Hepatic stellate cell (primary cell): ENCODE data around the gene ZDHHC14.
"Not testable (repeated sequence)": the region's sequence is repeated elsewhere in the genome, so short reads cannot be mapped to it uniquely, and the experiment has no call there.

ENCODE experiments used
- DNase-seq: peaks from one replicate; pipeline ENCODE4 v3.0.0; 2011; ENCODE audit warnings: low spot score

The ZDHHC14 gene

DNA sequence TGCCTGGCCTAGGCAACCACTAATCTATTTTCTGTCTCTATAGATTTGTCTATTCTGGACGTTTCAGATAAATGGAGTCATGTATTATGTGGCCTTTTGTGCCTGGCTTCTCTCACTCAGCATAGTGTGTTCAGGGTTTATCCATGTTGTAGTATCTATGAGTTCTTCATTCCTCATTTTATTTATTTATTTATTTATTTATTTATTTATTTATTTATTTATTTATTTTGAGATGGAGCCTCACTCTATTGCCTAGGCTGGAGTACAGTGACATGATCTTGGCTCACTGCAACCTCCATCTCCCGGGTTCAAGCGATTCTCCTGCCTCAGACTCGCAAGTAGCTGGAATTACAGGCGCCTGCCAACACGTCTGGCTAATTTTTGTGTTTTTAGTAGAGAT is 86.3 kb downstream of the ZDHHC14 start:
- DNase-seq = not testable (repeated sequence)

DNA sequence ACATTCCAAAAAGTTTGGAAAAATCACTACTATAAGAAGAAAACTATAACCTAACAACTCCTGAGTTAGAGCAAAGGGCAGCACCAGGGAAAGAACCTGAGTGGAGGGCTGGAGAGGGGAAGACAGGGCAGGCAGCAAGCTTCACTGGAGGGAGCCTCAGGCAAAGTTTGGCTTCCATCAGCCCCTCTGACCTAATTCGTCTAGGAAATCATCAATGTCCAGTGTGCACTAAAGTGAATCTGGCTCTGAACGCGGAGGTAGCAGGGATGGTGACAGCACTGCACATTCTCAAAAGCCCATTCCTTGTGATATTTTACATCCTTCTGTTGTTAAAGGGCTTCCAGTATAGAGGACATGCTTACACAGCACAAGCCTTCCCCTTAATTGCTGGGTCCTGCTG is 87.1 kb downstream of the ZDHHC14 start:
- no peak for DNase-seq

DNA sequence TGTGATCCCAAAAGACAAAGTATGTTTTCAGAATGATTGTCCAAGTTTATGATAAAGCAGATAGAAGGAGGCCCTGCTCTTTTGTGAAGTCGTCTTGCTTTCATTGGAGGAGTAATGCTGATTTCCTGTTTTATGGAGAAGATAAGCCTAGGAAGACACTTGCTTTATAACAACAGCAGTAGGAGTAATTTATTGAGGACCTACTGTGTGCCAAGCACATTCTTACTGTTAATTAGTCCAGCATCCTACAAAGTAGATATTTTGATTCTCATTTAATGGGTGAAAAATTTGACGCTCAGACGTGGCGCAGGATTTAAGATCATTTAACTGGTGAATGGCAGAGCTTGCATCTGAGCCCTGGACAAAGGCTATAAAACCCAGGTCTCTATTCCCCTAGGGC is 87.6 kb downstream of the ZDHHC14 start:
- no peak for DNase-seq

DNA sequence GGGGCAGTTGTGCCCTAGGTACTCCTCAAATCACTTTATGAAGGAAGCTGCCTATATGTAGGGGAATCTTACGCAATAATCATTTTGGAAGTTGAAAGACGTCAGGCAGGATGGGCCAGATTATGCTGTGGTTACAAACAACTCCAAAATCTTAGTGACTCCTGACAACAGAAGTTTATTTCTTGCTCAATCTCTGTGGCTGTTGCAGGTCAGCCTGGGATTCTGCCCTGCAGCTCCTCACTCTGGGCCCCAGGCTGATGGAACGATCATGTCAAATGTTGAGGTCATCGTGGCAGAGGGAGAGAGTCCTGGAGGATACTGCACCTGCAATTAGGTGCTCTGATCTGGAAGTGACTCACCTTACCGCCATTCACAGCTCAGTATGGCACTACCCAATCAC is 88.4 kb downstream of the ZDHHC14 start:
- no peak for DNase-seq

DNA sequence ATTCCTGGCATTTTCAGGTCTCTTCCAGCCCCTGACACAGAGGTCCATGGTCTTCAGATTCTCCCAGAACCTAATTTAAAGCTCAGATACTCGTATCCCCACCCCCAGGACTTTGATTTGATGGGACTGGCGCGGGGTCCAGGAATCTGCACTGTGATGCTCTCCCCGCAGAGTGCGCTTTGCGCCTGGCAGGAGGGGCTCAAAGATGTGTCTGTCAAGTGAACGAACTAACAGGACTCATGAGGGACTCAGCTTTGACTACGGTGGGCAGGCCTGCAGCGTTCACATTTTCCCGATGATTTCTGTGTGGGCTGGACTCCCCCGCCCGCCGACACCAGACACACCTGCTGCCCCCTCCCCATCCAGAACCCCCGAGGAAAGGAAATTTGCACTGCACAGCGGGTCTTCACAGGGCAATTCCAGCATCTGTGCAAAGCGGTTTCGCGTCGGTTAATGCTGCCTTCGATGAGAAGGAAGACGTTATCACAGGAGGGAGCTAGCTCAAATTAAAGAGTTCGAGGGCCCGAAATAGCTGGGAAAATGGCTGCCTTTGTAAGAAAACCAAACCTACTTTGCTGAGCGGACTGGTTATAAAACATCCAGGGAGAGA is 90.2 kb downstream of the ZDHHC14 start:
- no peak for DNase-seq

DNA sequence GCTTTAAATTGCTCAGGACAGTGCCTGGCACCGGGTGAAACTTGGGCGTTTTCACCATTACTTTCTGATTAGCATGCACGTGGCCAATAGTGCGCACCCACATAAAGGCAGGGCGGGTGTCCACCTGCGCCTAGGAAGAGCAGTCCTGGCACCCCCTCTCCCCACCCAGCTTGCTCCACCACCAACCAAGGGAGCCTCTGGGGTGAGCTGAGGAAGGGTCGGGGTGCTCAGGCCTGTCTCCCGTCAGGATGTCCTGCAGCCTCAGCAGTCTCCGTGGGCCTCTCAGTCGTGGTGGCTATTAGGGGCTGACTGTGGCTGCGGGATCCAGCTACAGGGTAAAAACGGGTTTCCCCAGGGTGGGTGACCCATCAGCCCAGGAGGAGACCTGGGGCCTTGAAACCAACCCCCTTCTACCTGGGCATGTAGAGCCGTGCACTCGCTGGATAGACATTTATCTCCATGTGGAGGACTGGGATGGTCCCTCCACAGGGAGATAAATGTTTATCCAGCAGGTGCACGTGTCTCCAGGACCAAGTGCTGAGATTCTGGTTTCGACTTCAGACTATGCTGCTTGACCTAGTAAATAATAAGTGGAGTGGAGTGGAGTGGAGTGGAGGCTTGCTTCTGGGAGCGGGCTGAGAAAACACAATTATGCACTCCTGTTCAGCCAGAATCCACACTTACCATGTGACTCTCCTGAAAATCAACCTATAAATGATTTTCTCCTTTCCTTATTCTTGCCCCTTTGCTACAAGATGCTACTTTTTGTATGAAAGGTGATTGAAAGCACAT is 91.1 kb downstream of the ZDHHC14 start:
- DNase-seq = no peak

DNA sequence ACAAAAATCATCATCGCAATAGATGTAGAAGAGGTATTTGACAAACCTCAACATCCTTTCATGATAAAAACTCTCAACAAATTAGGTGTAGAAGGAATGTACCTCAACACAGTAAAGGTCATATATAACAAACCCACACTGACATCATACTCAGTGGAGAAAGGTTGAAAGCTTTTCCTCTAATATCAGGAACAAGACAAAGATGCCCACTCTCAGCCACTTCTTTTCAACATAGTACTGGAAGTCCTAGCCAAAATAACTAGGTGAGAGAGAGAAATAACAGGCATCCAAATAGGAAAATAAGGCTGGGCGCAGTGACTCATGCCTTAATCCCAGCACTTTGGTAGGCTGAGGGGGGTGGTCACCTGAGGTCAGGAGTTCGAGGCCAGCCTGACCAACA is 95.8 kb downstream of the ZDHHC14 start:
- no peak for DNase-seq

DNA sequence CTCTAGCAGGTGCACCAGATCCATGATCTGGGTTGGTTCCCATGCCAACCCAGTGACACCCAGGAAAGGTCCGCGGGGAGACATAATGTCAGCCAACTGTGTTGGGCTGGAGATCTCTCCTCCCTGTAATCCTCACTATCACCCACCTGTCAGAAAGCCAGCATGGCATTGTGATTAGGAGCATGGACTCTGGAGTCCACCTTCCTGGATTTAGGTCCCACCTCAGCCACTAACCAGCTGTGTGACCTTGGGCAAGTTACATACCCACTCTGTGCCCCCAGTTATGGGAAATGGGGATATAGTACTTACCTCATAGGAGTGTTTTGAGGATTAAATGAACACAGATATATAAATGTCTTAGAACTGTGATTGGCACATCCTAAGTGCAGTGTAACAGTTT is 97.9 kb downstream of the ZDHHC14 start:
- no peak for DNase-seq

DNA sequence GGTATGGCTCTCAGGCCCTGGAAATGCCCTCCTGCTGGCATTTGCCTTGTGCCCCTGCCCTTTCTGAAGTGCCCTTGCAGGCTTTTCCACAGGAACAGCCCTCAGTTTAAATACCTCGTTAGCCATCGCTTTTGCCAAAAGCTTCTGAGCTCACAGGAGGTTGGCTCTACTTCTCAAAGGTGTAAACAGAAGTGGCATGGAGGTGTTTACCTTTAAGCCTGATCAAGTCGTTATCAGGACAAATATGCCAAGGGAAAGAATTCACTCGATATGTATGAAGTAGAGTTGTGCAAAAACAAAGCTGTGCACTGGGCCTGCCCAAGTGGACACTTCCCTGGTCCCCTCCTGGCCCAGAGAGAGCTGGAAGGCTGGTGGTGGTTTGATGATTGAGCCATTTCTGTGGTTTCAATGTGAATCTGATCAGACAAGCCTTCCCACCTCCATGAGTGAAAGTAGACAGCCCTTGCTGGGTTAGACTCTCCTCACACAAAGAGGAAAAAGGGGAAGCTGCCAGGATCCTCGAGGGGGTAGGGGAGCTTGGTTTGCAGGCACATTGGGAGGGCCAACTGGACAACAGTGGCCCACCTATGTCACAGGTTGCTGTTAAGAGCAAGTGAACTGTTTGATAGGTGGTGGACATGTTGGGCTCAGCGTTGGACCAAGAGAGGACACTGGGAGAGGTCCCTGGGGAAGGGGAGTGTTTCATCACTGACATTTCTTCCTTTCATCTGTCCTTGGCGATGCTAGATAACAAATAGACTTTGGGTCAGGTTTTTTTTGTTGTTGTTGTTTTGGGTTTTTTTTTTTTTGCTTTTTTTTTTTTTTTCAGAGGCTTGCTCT is 98.7 kb downstream of the ZDHHC14 start:
- no peak for DNase-seq

DNA sequence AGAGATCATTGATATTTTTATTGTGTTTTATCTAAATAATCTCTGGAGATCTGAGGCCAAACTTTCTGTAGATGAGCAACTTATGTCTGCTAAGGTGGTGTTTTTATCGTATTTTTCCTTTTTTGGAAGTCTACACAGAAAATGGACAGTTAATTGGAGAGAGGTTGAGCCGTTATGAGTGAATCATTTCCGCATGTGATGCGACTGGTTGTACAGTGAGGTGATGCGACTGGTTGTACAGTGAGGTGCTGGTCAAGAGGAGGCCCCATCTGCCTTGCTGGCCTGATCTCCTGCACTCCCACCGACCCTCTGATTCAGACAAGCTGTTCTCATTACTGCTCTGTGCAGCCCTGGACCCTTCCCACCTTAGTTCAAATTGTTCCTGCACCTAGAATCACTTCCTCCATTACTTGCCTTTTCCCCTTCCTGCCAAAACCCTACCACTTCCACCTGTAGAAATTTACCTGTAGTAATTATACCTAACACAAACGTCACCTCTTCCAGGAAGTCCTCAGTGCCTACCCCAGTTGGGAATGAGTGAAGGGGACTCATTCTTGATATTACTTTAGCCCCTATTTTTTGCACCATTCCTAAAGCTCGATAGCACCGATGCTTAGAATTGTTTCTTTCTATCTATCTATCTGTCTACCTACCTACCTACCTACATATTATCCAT is 100.3 kb downstream of the ZDHHC14 start:
- no peak for DNase-seq

DNA sequence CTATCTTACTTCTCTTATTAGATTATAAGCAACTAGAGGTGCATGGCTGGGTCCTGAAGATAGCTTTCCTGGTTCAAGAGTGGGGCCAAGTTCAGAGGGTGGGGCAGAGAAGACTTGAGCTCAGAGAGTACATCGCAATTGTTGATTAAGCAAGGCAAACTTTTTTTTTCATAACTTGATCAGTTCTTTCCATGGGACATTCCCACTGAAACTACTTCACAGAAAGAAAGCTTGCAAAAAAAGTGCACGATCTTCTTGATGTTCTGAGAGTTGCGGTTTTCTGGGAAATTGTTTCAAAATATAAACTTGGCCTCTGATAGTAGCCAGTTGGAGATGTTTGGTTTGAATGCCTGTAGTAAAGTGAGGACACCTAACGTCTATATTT is 100.9 kb downstream of the ZDHHC14 start:
- no peak for DNase-seq

DNA sequence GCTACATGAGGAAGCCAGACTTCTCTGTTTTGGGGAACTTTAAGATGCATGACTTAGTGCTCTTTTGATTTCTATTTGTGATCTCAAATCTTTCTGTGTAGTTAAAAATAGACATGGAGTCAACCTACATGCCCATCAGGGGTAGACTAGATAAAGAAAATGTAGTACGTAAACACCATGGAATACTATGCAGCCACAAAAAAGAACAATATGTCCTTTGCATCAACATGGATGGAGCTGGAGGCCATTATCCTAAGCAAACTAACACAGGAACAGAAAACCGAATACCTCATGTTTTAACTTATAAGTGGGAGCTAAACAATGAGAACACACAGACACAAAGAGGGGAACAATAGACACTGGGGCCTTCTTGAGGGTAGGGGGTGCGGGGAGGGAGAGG is 102.8 kb downstream of the ZDHHC14 start:
- no peak for DNase-seq

DNA sequence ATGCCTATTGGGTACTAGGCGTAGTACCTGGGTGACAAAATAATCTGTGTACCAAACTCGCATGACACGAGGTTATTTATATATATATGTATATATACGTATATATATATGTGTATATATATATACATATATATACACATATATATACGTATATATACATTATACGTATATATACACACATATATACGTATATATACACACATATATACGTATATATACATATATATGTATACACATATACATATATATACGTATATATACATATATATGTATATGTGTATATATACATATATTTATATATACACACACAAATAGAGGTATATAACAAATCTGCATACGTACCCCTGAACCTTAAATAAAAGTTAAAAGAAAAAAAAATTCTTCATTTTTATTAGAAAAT is 103.2 kb downstream of the ZDHHC14 start:
- no peak for DNase-seq

DNA sequence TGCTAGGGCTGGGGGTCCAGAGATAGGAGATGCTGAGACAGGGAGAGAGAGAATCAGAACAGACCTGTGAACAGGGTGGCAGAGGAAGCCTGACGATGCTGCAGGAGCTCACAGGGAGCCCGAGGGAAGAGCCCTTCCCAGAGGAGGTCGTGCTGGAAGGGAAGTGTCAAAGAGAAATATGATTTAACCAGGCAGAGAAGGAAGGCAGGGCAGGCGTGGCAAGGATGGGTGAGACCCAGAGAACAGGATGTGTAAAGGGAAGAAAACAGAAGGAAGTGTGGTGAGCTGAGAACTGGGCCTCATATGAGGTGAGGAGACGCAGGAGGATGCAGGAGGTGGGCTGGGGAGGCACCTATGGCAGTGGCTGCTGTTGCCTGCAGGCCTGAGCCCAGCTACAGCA is 105.6 kb downstream of the ZDHHC14 start:
- DNase-seq = no peak

DNA sequence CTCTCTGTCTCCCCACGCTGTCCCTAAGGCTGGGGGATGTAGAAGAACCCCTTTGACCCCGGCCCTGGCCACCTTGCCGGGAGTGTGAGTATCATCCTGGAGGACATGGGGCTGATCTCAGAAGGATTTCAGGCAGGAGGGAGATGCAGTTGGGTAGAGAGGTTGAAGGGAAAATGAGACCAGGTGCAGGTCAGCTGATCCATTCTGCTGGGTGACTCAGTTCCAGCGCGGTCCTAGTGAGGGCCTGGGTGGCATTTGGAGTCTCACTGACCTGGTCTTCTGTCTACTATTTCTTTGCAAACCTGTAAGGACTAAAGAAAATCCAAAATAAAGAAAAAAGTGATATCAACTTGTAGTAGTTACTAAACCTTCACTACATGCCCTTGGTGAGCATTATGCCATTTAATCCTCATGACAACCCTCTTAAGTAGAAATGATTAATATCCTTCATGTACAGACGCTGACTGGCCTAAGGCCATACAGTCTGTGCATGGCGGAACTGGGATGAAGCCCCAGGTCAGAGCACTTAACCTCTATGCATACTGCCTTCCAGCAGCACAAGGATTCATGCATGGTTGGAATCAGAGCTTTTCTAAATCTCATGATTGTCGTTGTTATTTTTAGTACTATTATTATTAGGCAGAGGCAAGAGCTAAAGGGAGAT is 106.3 kb downstream of the ZDHHC14 start:
- no peak for DNase-seq

DNA sequence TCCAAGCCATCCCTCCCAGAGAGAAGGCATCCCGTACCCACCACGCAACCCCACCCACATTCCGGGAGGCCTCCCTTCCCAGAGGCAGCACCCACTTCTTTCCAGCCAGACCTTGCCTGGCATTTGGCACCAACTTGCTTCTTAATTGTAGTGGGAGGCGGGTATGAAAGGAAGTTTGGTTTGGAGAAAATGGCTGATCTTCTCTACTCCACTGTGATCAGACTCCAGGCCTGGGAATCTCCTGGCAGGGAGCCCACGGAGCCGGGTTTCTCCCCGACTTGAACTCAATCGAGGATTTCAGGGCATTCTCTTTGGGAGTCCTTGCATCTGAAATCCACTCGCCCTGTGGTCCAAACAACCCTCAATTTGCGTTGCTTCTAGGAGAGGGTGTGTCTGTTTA is 107.1 kb downstream of the ZDHHC14 start:
- no peak for DNase-seq

DNA sequence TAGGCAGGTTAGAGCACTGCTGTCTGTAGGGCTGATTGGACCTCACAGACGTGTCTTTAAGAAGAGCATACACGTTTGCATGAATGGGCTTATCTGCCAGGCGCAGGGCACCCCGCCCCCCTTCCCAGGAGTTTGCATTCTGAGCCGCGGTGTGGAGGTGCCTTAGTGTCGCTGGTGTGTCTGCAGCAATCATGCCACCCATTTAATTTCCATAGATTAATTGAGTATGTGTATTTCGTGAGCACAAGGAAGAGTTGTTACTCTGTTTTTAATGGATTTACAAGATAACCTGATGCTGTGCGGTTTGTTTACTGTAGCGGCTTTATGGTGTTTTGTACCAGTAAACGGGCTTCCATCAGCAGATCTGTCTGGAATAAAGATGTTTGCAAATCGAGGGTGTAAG is 107.7 kb downstream of the ZDHHC14 start:
- no peak for DNase-seq

DNA sequence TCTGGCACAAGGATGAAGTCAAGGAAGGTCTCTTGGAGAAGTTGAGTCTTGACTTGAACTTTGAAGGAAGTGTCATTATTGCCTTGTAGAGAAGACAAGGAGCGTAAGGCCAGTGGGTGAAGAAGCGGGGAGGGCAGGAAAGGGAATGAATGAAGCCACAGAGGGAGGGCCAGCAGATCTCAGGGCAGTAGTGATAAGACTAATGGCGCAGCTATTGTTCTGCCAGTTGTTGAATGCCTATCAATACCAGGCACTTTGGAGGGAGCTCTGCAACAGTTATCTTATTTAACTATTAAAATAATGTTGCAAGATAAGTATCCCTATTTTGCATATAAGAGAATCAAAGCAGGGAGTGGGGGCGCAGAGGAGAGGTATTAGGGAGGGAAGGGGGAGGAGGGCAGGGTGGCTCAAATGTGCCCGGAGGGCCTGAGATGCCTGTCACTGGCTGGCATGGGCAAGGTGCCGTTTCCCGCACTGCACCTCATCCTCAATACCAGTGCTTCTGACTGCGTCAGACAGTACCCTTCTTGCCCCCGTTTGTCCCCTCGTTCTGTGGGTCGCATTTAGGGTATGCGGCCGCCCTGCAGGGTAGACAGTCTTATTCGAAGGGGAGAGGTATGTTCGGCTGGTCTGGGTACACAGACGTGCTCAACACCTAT is 109.8 kb downstream of the ZDHHC14 start:
- DNase-seq = no peak

DNA sequence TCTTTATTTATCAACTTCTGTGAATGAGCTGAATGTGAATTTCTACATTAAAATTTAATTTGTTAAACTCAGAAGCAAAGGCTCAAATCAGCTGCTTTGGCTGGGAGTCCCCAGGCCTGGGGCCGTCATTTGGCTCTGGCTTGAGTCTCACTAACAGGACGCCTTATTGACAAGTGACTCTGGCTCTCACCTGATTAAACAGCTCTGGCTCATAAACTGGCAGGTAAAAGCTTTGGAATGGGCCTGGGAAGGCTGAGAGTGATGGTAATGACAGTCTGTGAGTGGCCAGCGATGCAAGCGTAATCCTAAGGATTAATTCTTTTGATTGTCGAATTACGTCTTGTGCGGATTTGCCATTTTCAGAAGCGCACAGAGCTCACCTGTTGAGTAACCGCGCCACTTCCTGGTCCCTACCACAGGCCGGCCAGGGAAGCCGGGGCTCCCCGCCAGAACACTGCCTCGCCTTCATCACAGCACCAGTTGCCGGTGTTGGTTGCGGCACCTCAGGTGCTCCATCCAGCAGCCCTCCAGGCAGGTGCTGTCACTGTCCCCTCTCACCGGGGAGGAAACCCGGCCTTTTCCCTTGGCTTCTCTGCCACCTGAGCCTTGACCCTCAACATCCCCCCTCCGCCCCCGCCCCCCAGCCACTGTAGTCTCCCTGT is 110.7 kb downstream of the ZDHHC14 start:
- no peak for DNase-seq

DNA sequence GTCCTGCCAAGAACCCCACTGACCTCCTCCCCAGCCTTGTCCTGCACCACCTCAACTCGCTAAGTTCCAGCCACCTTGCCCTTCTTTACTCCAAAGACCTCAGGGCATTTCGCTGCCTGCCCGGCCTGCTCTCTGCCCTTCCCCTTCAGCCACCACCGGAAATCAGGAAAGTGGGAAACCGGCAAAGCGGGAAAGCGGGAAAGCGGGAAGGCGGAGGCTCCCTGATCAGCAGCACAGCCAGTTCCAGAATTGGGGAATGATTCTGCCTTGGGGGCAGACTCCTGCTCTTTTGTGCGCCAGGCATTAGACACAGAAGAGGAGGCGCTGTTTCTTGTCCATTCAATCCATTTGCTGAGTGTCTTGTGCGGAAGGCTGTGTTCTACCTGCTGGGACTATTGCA is 111.3 kb downstream of the ZDHHC14 start:
- no peak for DNase-seq

DNA sequence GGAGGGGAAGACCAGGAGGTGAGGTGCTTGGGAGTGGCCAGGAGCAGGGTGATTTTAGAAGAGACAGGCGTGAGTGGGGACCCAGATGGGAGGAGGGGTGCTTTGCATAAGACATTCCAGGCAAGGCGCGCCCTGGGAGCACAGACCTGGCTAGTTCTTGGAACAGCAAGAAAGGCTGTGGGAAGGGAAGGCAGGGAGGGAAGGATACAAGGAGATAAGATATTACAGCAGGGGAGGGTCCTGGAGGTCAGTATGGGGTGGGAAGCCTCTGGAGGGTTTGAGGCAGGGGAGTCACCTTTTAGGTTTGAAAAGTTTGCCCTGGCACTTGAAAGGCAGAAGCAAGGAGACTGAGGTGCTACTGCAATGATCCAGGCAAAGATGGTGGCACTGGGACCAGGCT is 111.8 kb downstream of the ZDHHC14 start:
- no peak for DNase-seq
